GM18526 (cell line): ENCODE measurements around the gene EDN2.

Source experiments
- POLR2A ChIP-seq: IDR thresholded peaks from 3 replicates; pipeline ENCODE4 v1.6.1; 2011; ENCODE audit not compliant: insufficient read length; ENCODE audit errors: extremely low read depth

The EDN2 gene

GRCh38 chr1:41484402-41485241, at the start of gene EDN2:
TSS of gene EDN2 (minus strand) at chr1:41484683. CDS start at chr1:41484601, 82 bp downstream.
- TF ChIP-seq POLR2A, result no peak

- TF ChIP-seq POLR2A, result no peak
These were observed 49.2 kb upstream of the EDN2 start for GRCh38 chr1:41533731-41534080.

GRCh38 chr1:41533016-41533730, 48.7 kb upstream of the EDN2 start:
- no peak for TF ChIP-seq POLR2A

GRCh38 chr1:41532206-41532975, 47.9 kb upstream of the EDN2 start:
- TF ChIP-seq POLR2A, result no peak

GRCh38 chr1:41530411-41530810, 45.9 kb upstream of the EDN2 start:
- TF ChIP-seq POLR2A, result no peak

- no peak for TF ChIP-seq POLR2A
These were observed 45.3 kb upstream of the EDN2 start for GRCh38 chr1:41529621-41530395.

- no peak for TF ChIP-seq POLR2A
These were observed 44.5 kb upstream of the EDN2 start for GRCh38 chr1:41528726-41529605.

GRCh38 chr1:41528106-41528505, 43.6 kb upstream of the EDN2 start:
- no peak for TF ChIP-seq POLR2A

GRCh38 chr1:41526956-41527561, 42.6 kb upstream of the EDN2 start:
- TF ChIP-seq POLR2A, result no peak

GRCh38 chr1:41525891-41526587, 41.6 kb upstream of the EDN2 start:
- no peak for TF ChIP-seq POLR2A

- no peak for TF ChIP-seq POLR2A
These were observed 40.5 kb upstream of the EDN2 start for GRCh38 chr1:41524676-41525675.
